Panc1 (cell line): ENCODE measurements around the gene MAP3K6.

Experiments used
- POLR2AphosphoS5 ChIP-seq: IDR thresholded peaks from 2 replicates; pipeline ENCODE4 v1.6.1; 2012; ENCODE audit warnings: mild to moderate bottlenecking, low read depth, low read length, moderate library complexity
- REST ChIP-seq, 2 experiments: IDR thresholded peaks; 2 replicates each; pipeline ENCODE4 v1.6.1; 2011 to 2012; ENCODE audit warnings: low read depth in 2 of 2, control low read depth in 1 of 2, low read length in 1 of 2, mild to moderate bottlenecking in 1 of 2, moderate library complexity in 1 of 2; ENCODE audit not compliant: insufficient read depth in 1 of 2
- SIN3A ChIP-seq: IDR thresholded peaks from 2 replicates; pipeline ENCODE4 v1.6.1; 2012; ENCODE audit warnings: low read depth, mild to moderate bottlenecking, low read length, moderate library complexity, borderline replicate concordance; ENCODE audit not compliant: insufficient read depth
- TCF7L2 ChIP-seq: IDR thresholded peaks from 2 replicates; pipeline ENCODE4 v1.6.1; 2011; ENCODE audit warnings: mild to moderate bottlenecking, low read depth, low read length, inconsistent platforms
- TF ChIP-seq, protein P1 (sequence below): fragments of 450-650 bp; IDR thresholded peaks from 2 replicates; pipeline ENCODE4 v1.5.1; 2017; ENCODE audit warnings: mild to moderate bottlenecking

DNA sequence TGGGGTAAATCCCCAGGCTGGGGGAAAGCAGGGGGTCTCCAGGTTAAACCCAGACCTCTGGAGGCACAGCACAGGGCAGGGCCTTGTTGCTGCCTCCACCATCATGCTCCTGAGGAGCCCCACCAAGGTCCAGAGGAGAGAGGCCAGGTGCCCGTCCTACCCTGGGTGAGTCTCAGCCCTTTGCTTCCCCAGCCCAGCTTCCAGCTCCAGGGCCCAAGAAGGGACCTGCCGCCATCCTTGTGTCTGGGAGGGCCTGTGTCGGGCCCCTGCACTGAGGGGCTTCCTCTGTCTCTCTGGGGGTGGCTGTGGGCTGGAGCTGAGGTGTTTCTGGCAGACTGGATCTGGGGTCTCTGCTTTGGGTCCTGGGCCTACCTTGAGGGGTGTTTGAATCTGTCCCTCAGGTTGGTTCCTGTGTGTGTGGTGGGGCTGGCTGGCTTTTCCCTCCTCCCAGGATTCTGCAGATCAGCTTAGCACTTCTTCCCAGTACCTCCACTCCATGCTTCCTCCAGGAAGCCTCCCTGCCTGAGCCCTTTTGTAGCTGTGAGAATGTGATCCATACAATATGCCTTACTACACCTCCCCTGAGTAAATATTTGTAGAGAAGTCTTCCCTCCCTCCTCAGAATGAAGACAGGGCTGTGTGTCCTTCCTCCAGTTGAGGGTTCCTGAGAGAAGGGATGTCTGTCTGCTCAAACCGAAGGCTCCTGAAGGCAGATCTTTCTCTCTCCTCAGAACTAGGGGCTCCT, 31.8 kb upstream of the MAP3K6 start:
- TF ChIP-seq, protein P1, sequence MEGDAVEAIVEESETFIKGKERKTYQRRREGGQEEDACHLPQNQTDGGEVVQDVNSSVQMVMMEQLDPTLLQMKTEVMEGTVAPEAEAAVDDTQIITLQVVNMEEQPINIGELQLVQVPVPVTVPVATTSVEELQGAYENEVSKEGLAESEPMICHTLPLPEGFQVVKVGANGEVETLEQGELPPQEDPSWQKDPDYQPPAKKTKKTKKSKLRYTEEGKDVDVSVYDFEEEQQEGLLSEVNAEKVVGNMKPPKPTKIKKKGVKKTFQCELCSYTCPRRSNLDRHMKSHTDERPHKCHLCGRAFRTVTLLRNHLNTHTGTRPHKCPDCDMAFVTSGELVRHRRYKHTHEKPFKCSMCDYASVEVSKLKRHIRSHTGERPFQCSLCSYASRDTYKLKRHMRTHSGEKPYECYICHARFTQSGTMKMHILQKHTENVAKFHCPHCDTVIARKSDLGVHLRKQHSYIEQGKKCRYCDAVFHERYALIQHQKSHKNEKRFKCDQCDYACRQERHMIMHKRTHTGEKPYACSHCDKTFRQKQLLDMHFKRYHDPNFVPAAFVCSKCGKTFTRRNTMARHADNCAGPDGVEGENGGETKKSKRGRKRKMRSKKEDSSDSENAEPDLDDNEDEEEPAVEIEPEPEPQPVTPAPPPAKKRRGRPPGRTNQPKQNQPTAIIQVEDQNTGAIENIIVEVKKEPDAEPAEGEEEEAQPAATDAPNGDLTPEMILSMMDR, result no peak
- TF ChIP-seq POLR2AphosphoS5, result no peak
- no peak for TF ChIP-seq SIN3A
- TF ChIP-seq REST (IDR thresholded peaks at IDR 0.05; ENCODE audit: insufficient read depth in 1 of 2, low read depth in 2 of 2, low read length in 1 of 2), result no peak
- no peak for TF ChIP-seq TCF7L2
